Measurements from ENCODE around the gene RAD52.

RAD52 gene

GRCh38 chr12:920676-921075 is 28.8 kb downstream of the RAD52 start:
- DNase-seq (ENCODE audit: extremely low read depth, insufficient read length) = no peak
- Histone ChIP-seq H3K27me3 (replicated peaks; ENCODE audit: control insufficient read depth, insufficient read depth, low read length) (no peaks in the 10 kb centered on the region), H3K4me3 (replicated peaks; ENCODE audit: low read depth, low read length) (no peak overlapping the region), H3K36me3 (ENCODE audit: control insufficient read depth, insufficient read depth, low read length) (peaks cover 10% of the 10 kb centered on the region)
- no peak for TF ChIP-seq CTCF (IDR thresholded peaks at IDR 0.05; ENCODE audit: insufficient read depth, low read length, poor library complexity, severe bottlenecking)

- Histone ChIP-seq H3K4me3 (replicated peaks; ENCODE audit: low read depth, low read length) (no peak overlapping the region), H3K36me3 (ENCODE audit: control insufficient read depth, insufficient read depth, low read length) (peaks cover 22% of the 10 kb centered on the region), H3K27me3 (replicated peaks; ENCODE audit: control insufficient read depth, insufficient read depth, low read length) (no peaks in the 10 kb centered on the region)
- TF ChIP-seq CTCF (IDR thresholded peaks at IDR 0.05; ENCODE audit: insufficient read depth, low read length, poor library complexity, severe bottlenecking) = no peak
- DNase-seq (ENCODE audit: extremely low read depth, insufficient read length) = no peak
Measured at GRCh38 chr12:916712-917445, 32.6 kb downstream of the RAD52 start.

- Histone ChIP-seq H3K36me3 (ENCODE audit: control insufficient read depth, insufficient read depth, low read length) (peaks cover 22% of the 10 kb centered on the region), H3K27me3 (replicated peaks; ENCODE audit: control insufficient read depth, insufficient read depth, low read length) (no peaks in the 10 kb centered on the region), H3K4me3 (replicated peaks; ENCODE audit: low read depth, low read length) (no peak overlapping the region)
- peak; percentile 19 for DNase-seq (ENCODE audit: extremely low read depth, insufficient read length)
- no peak for TF ChIP-seq CTCF (IDR thresholded peaks at IDR 0.05; ENCODE audit: insufficient read depth, low read length, poor library complexity, severe bottlenecking)
Measured at GRCh38 chr12:916240-916639, 33.3 kb downstream of the RAD52 start.

GRCh38 chr12:915090-915489 is 34.4 kb downstream of the RAD52 start:
- DNase-seq (ENCODE audit: extremely low read depth, insufficient read length) = no peak
- Histone ChIP-seq H3K4me3 (replicated peaks; ENCODE audit: low read depth, low read length) (no peak overlapping the region), H3K27me3 (replicated peaks; ENCODE audit: control insufficient read depth, insufficient read depth, low read length) (no peaks in the 10 kb centered on the region), H3K36me3 (ENCODE audit: control insufficient read depth, insufficient read depth, low read length) (peaks cover 26% of the 10 kb centered on the region)
- TF ChIP-seq CTCF (IDR thresholded peaks at IDR 0.05; ENCODE audit: insufficient read depth, low read length, poor library complexity, severe bottlenecking) = no peak

- Histone ChIP-seq H3K4me3 (replicated peaks; ENCODE audit: low read depth, low read length) (no peak overlapping the region), H3K36me3 (ENCODE audit: control insufficient read depth, insufficient read depth, low read length) (peaks cover 26% of the 10 kb centered on the region), H3K27me3 (replicated peaks; ENCODE audit: control insufficient read depth, insufficient read depth, low read length) (no peaks in the 10 kb centered on the region)
- no peak for DNase-seq (ENCODE audit: extremely low read depth, insufficient read length)
- no peak for TF ChIP-seq CTCF (IDR thresholded peaks at IDR 0.05; ENCODE audit: insufficient read depth, low read length, poor library complexity, severe bottlenecking)
Measured at GRCh38 chr12:913919-914698, 35.4 kb downstream of the RAD52 start.

Data from GM06990 (cell line).